Peyer's patch (tissue), 4 donors: ENCODE measurements around the gene ZP2.

Experiments used
- CTCF ChIP-seq, 6 experiments: fragments of 450-650 bp in 4 of 6; fragments of 200-600 bp in 2 of 6; sonication (generic) in 1 of 6; IDR thresholded peaks; one replicate each; pipeline ENCODE4 v1.5.1; 2017 to 2019; ENCODE audit warnings: antibody characterized with exemption in 6 of 6, mild to moderate bottlenecking in 3 of 6, moderate library complexity in 1 of 6
- POLR2A ChIP-seq, 2 donors: fragments of 450-650 bp; IDR thresholded peaks; one replicate each; pipeline ENCODE4 v1.5.1; 2017; ENCODE audit warnings: antibody characterized with exemption in 2 of 2, mild to moderate bottlenecking in 2 of 2, moderate library complexity in 2 of 2

- TF ChIP-seq CTCF (IDR thresholded peaks at IDR 0.05) (no peak), POLR2A (IDR thresholded peaks at IDR 0.05) (no peak)
Observed at GRCh38 chr16:21186326-21186691, 25.1 kb downstream of the ZP2 start.
